Measurements from ENCODE around the gene CLCN4.

Gene CLCN4

GRCh38 chrX:10199212-10199611, 42.4 kb downstream of the CLCN4 start:
- no peak for DNase-seq

- DNase-seq = no peak
Observed at GRCh38 chrX:10203617-10204016, 46.8 kb downstream of the CLCN4 start.

GRCh38 chrX:10206317-10206716, 49.5 kb downstream of the CLCN4 start:
- DNase-seq = no peak

- DNase-seq = no peak
Observed at GRCh38 chrX:10208281-10208856, 51.6 kb downstream of the CLCN4 start.

DNA sequence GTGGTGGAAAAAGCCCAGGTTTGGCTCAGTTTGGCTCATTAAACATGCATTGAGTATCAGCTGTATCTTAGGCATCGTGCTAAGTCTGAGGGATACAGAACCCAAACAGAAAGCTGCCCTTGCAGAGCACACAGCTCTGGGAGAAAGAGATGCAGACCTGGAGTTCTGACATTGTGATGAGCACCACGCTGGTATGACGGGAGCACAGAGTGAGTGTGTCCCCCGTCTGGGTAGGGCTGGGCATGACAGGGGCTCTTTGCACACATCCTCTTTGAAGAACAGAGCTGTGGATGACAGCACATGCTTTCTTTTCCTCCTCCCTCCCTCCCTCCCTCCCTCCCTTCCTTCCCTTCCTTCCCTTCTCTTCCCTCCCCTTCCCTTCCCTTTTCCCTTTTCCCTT, 52.2 kb downstream of the CLCN4 start:
- DNase-seq = no peak

GRCh38 chrX:10212395-10212794, 55.6 kb downstream of the CLCN4 start:
- DNase-seq = no peak

GRCh38 chrX:10213716-10214115, 56.9 kb downstream of the CLCN4 start:
- DNase-seq = no peak

- no peak for DNase-seq
Observed at GRCh38 chrX:10216208-10216607, 59.4 kb downstream of the CLCN4 start.

- no peak for DNase-seq
Observed at GRCh38 chrX:10217198-10217597, 60.4 kb downstream of the CLCN4 start.

GRCh38 chrX:10221651-10222050, 64.9 kb downstream of the CLCN4 start:
- DNase-seq = no peak

GRCh38 chrX:10223276-10223675, 66.5 kb downstream of the CLCN4 start:
- no peak for DNase-seq

DNA sequence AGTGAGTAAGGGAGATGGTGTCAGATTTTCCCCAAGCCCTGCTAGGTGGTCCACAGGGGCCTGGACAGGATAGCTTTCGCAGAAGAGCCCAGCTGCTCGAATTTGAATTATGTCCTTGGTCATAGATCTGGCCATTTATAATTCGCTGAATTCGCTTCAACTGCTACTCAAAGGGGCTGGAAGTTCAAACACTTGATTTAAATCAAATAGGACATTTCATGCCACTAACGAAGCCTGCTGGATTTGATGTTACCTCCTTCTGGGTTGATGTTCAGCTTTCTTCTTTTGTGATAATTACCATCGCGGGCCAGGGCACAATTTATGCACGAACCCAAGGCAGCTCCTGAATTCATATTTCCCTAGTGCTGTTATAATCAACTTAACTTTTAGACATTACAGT, 67.0 kb downstream of the CLCN4 start:
- DNase-seq = no peak

DNA sequence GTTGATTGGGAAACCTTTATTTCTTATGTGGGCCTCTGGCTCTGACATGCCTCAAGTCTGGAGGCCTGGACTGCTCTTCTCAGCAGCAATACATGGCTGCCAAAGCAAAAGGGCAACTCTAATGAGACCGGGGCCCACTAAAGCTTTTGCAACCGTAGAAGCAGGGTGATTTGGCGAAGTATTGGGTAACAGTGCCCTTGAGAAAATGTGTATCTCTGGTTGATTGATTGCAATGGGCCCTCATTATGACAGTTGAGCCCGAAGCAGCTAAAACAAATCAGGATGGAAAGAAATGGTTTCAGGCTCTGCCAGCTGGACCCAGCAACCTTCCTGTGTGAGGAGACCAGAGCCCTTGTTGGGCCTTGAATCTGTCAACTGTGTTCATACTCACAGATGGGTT, 73.4 kb downstream of the CLCN4 start:
- no peak for DNase-seq

DNA sequence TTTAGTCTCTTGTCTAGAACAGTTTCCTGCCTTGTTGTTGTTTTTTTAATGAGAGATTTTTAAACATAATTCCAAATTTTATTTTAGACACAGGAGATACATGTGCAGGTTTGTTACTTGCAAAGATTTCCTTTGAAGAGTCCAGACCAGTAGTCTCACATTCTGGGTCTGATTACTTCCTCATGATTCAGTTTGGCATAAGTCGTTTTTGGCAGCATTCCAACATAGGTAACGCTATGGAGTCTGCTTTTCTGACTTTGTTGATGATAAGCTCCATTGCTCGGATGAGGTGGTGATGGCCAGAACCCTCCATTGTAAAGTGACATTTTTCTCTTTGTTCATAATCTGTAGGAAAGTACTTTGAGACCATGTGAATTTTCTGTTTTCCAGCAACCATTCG, 74.7 kb downstream of the CLCN4 start:
- no peak for DNase-seq

- no peak for DNase-seq
Observed at GRCh38 chrX:10233173-10233572, 76.4 kb downstream of the CLCN4 start.

- no peak for DNase-seq
Observed at GRCh38 chrX:10233696-10234095, 76.9 kb downstream of the CLCN4 start.

- no peak for DNase-seq
Observed at GRCh38 chrX:10235851-10236250, 79.1 kb downstream of the CLCN4 start.

- DNase-seq = no peak
Observed at GRCh38 chrX:10237241-10237640, 80.5 kb downstream of the CLCN4 start.

GRCh38 chrX:10239611-10240064, 82.9 kb downstream of the CLCN4 start:
- DNase-seq = no peak

DNA sequence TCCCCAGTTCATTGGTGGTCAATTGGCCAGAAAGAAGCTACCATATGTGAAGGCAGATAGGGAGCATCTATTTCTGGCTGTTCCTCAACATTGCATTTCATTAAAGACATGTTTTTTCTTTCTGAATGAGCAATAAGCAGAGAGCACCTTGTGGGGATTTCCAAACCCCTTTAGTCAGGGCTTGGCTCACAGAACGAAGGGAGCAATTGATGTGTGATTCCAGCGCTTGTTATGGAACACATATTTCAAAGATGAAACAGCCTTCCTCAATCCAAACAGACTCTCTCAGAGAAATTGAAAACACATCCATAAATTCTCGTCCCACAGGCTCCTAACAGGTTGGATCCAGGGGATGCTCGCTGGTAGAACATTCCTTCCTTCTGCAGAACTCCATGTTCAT, 84.1 kb downstream of the CLCN4 start:
- DNase-seq = no peak

DNA sequence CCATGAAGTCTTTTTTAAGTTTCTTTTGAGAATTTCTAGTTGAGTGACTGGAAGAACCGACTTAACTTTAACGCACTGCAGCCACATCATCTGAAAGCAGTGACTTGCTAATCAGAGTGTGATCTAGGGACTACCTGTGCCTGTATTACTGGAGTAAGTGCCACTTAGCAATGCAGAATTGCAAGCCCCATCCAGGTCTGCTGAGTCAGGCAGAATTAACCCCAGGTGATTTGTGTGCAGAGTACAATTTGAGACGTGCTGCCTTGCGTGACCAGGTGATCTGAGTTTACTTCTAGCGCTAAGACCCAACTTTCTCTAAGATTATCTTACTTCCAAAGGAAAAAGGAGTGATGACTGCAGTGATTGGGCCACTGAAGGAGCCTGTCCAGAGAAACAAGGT, 85.3 kb downstream of the CLCN4 start:
- DNase-seq = no peak

DNA sequence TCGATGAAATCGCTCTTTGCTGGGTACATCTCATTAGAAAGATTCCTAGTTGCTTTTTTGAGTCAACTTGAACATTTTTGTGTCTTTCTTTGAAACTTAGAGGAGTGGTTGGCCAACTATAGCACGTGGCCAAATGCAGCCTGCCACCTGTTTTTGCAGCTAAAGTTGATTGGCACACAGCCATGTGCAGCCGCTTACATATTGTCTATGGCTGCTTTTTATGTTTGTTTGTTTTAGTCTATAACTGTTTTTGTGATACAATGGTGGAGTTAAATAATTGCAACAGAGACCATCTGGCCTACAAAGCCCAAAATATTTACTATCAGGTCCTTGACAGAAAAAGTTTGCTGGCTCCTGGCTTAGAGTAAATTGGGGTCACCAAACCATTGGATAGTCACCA, 86.3 kb downstream of the CLCN4 start:
- no peak for DNase-seq

DNA sequence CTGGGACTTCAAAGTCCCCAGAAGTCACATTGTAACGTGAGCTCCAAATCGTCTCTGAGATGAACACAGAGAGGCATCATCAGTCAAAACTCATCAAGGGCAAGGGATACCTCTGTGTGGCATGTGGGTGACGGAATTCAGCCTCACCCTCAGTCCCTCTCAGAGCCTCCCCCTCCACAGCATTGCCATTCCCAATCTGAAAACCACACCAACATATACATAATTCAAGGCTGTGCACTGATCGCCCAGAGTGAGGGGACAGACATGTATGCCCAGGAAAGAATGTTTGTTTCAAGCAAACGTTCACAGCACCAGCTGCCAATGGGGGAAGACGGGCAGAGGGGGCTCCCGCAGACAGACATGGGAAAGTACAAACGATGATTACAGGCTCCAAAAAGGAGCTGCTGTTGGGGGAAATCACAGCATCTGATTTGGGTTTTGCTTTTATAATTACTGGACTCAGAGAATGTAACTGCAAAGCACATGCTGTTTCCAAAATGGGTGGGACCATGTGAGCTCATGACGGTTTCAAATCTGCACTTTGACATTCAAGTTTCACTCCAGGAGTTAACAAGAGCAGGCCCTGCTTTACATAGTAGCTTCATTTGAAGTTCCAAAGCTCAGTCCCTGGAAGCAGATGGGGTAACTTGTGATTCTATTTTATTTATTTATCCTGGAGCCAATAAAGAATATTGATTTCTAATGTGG, 88.3 kb downstream of the CLCN4 start:
- no peak for DNase-seq

DNA sequence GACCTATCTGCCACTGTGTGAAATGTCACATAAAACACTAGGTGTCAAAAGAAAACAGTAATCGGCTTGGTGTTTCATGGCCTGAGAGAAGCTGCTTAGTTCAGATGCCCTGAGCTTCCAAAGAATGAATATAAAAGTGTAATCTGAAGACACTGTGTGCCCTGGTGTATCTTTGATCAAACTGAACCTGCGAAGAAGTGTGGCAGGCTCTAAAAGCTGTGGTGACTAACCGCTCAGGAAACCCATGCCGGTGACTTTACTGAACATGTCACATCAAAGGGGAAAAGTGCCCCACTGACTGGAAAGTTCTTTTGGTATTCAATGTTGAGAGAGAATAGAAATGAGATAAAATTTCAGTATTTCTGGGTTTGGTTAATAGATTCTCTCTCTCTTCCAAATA, 89.1 kb downstream of the CLCN4 start:
- no peak for DNase-seq

- no peak for DNase-seq
Observed at GRCh38 chrX:10246297-10246696, 89.5 kb downstream of the CLCN4 start.

All from right forelimb (tissue), 1 donor.